DOHH2 (cell line): ENCODE measurements around the gene ZMYND8.

Source experiments
- CTCF ChIP-seq: fragments of 200-600 bp; sonication (generic); IDR thresholded peaks from one replicate; pipeline ENCODE4 v1.5.1; 2014; ENCODE audit warnings: antibody characterized with exemption, mild to moderate bottlenecking, low read depth, low read length; ENCODE audit not compliant: poor library complexity, severe bottlenecking
- EZH2phosphoT487 ChIP-seq: fragments of 200-600 bp; sonication (generic); IDR thresholded peaks from 2 replicates; pipeline ENCODE4 v1.6.1; 2017; ENCODE audit warnings: borderline replicate concordance, mild to moderate bottlenecking, antibody characterized with exemption, low read length, moderate library complexity, mixed read lengths

- TF ChIP-seq CTCF: no peak
- no peak for TF ChIP-seq EZH2phosphoT487
These were observed 23.1 kb upstream of the ZMYND8 start for GRCh38 chr20:47379433-47380150.
